Gastroesophageal sphincter (tissue), 4 donors: ENCODE results near the gene EXOC6B. TPM values are rescaled to one million over a fixed set of nuclear protein-coding genes. Genes with fewer than 3 reads are reported as not detected.

Experiments
- ATAC-seq: fragments of 150-250 bp; one replicate; pipeline ENCODE4 v1.9.1; 2016; ENCODE audit warnings: mild to moderate bottlenecking, moderate library complexity
- H3K27ac ChIP-seq, 4 donors: fragments of 200-600 bp; sonication (generic) in 3 of 4; 1 replicate in 3 of 4; 2 replicates in 1 of 4; pipeline ENCODE4 v1.5.1; 2016 to 2019
- H3K27me3 ChIP-seq: fragments of 200-600 bp; sonication (generic); one replicate; pipeline ENCODE4 v1.5.1; 2019
- H3K36me3 ChIP-seq, 2 donors: fragments of 200-600 bp; sonication (generic); one replicate each; pipeline ENCODE4 v1.5.1; 2019; ENCODE audit warnings: control low read depth in 1 of 2
- H3K4me1 ChIP-seq, 3 donors: fragments of 200-600 bp; sonication (generic); 1 replicate in 2 of 3; 2 replicates in 1 of 3; pipeline ENCODE4 v1.5.1; 2016 to 2019; ENCODE audit warnings: control low read depth in 2 of 3
- H3K4me3 ChIP-seq, 2 donors: fragments of 200-600 bp; sonication (generic); one replicate each; pipeline ENCODE4 v1.5.1; 2019; ENCODE audit warnings: mild to moderate bottlenecking in 1 of 2, moderate library complexity in 1 of 2
- H3K9me3 ChIP-seq, 3 donors: fragments of 200-600 bp; sonication (generic); one replicate each; pipeline ENCODE4 v1.5.1; 2017 to 2019; ENCODE audit warnings: control low read depth in 2 of 3
- CTCF ChIP-seq, 4 experiments: fragments of 200-600 bp in 2 of 4; fragments of 450-650 bp in 2 of 4; sonication (generic) in 1 of 4; IDR thresholded peaks; one replicate each; pipeline ENCODE4 v1.5.1; 2017 to 2019; ENCODE audit warnings: antibody characterized with exemption in 4 of 4, mild to moderate bottlenecking in 2 of 4, moderate library complexity in 2 of 4
- EP300 ChIP-seq: sonication (generic); formaldehyde crosslinking; IDR thresholded peaks from one replicate; pipeline ENCODE4 v1.6.1; 2017; ENCODE audit warnings: antibody characterized with exemption, mild to moderate bottlenecking
- POLR2A ChIP-seq, 2 donors: fragments of 450-650 bp; IDR thresholded peaks; one replicate each; pipeline ENCODE4 v1.6.1; 2017; ENCODE audit warnings: antibody characterized with exemption in 2 of 2, mild to moderate bottlenecking in 2 of 2, moderate library complexity in 1 of 2
- POLR2AphosphoS5 ChIP-seq: sonication (generic); formaldehyde crosslinking; IDR thresholded peaks from one replicate; pipeline ENCODE4 v1.6.1; 2017; ENCODE audit warnings: antibody characterized with exemption
- WGBS, 2 donors: methylation state at CpG; one replicate each; pipeline ENCODE4 v1.1.5; 2018; ENCODE audit warnings: low coverage in 1 of 2; 5-methylcytosine and 5-hydroxymethylcytosine counted together
- total RNA-seq, 4 donors: library from RNA; depleted of rRNA; stranded (reverse); fragments of >200 nt; gene quantifications; one replicate each; pipeline ENCODE4 v1.1.0, GENCODE V29; 2016

Gene EXOC6B
- total RNA-seq, 4 donors from 2014 or later: 35.3 to 47.2 (median 41.2) TPM

- Histone ChIP-seq H3K27me3 (no peaks in the 10 kb centered on the region), H3K4me3 (no peak overlapping the region), H3K9me3 (no peaks in the 10 kb centered on the region), H3K36me3 (no peaks in the 10 kb centered on the region), H3K27ac (no peak overlapping the region), H3K4me1 (no peaks in the 10 kb centered on the region)
- no peak for ATAC-seq
- TF ChIP-seq EP300 (no peak), CTCF (IDR thresholded peaks at IDR 0.05) (no peak), POLR2AphosphoS5 (no peak), POLR2A (IDR thresholded peaks at IDR 0.05) (no peak)
- 88 to 90% methylated on average over 1 to 2 of the region's 3 CpGs for WGBS, 2 donors
These were observed 536.1 kb downstream of the EXOC6B start for GRCh38 chr2:72289736-72290135.

GRCh38 chr2:72289283-72289682, 536.5 kb downstream of the EXOC6B start:
- no peak for ATAC-seq
- TF ChIP-seq EP300 (no peak), CTCF (IDR thresholded peaks at IDR 0.05) (no peak), POLR2AphosphoS5 (no peak), POLR2A (IDR thresholded peaks at IDR 0.05) (no peak)

GRCh38 chr2:72278046-72278445, 547.8 kb downstream of the EXOC6B start:
- Histone ChIP-seq H3K36me3 (no peaks in the 10 kb centered on the region), H3K4me1 (peaks cover 0 to 9% (median 0%) of the 10 kb centered on the region in 3 donors), H3K27me3 (no peaks in the 10 kb centered on the region), H3K4me3 (no peak overlapping the region), H3K9me3 (no peaks in the 10 kb centered on the region), H3K27ac (no peak overlapping the region)
- TF ChIP-seq POLR2AphosphoS5 (no peak), EP300 (no peak), CTCF (IDR thresholded peaks at IDR 0.05) (no peak), POLR2A (IDR thresholded peaks at IDR 0.05) (no peak)
- no peak for ATAC-seq

More at GRCh38 chr2:72289283-72289682, 536.5 kb downstream of the EXOC6B start:
- H3K9me3 ChIP-seq: no peaks in the 10 kb centered on the region
- H3K27me3 ChIP-seq: no peaks in the 10 kb centered on the region
- H3K36me3 ChIP-seq: no peaks in the 10 kb centered on the region
- H3K4me1 ChIP-seq: no peaks in the 10 kb centered on the region
- no peak overlapping the region for H3K4me3 ChIP-seq
- no peak overlapping the region for H3K27ac ChIP-seq
- 60 to 89% methylated on average over 2 of the region's 2 CpGs for WGBS, 2 donors

DNA sequence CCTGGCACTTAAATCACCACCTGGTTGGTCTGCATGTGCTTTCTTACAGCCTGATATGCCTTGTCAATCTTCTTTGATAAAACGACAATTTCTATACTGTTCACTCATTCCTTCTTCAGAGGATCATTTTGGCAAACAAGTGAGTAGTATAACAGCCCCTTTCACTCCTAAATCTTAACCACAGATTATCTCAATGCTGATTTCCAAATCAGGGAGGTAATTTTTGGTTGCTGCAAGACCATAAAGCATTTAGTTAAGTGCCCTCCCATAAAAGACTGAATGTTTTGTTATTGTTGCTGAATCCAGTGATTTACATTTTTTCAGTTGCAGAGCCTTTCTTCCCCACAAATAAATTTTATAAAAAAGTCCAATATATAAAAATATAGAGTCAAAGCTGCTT, 549.0 kb downstream of the EXOC6B start:
- no peaks in the 10 kb centered on the region for H3K36me3 ChIP-seq
- no peak for TF ChIP-seq EP300
- no peak for TF ChIP-seq CTCF (IDR thresholded peaks at IDR 0.05)
- TF ChIP-seq POLR2AphosphoS5: no peak
- TF ChIP-seq POLR2A (IDR thresholded peaks at IDR 0.05): no peak
- H3K4me3 ChIP-seq: no peak overlapping the region
- H3K27me3 ChIP-seq: no peaks in the 10 kb centered on the region
- H3K4me1 ChIP-seq: peaks cover 0 to 17% (median 0%) of the 10 kb centered on the region in 3 donors
- H3K9me3 ChIP-seq: no peaks in the 10 kb centered on the region
- ATAC-seq: no peak
- H3K27ac ChIP-seq: no peak overlapping the region
- WGBS, 2 donors: 82 to 86% methylated on average over 1 of the region's 1 CpG

GRCh38 chr2:72276356-72276755, 549.5 kb downstream of the EXOC6B start:
- Histone ChIP-seq H3K4me1 (peaks cover 0 to 22% (median 0%) of the 10 kb centered on the region in 3 donors), H3K36me3 (no peaks in the 10 kb centered on the region), H3K4me3 (no peak overlapping the region), H3K27me3 (no peaks in the 10 kb centered on the region), H3K9me3 (no peaks in the 10 kb centered on the region), H3K27ac (no peak overlapping the region)
- ATAC-seq: no peak
- WGBS, 2 donors: 54 to 100% methylated on average over 1 of the region's 1 CpG
- TF ChIP-seq CTCF (IDR thresholded peaks at IDR 0.05): no peak
- no peak for TF ChIP-seq POLR2A (IDR thresholded peaks at IDR 0.05)
- no peak for TF ChIP-seq POLR2AphosphoS5
